Testis (tissue), 3 donors: ENCODE data around the gene PAX1. TPM values are rescaled to one million over a fixed set of nuclear protein-coding genes. Genes with fewer than 3 reads are reported as not detected.
A peak's percentile ranks its signal among the peaks of the same experiment; 100 is the strongest.

Experiments
- DNase-seq: peaks from one replicate; pipeline ENCODE4 v3.0.0-alpha.2; 2019
- H3K27ac ChIP-seq, 2 donors: fragments of 200-600 bp; sonication (generic); one replicate each; pipeline ENCODE4 v1.5.1; 2019
- H3K27me3 ChIP-seq: fragments of 200-600 bp; sonication (generic); one replicate; pipeline ENCODE4 v1.5.1; 2019
- H3K36me3 ChIP-seq: fragments of 200-600 bp; sonication (generic); one replicate; pipeline ENCODE4 v1.5.1; 2017; ENCODE audit warnings: low read depth; ENCODE audit errors: missing control alignments
- H3K4me1 ChIP-seq: fragments of 200-600 bp; sonication (generic); one replicate; pipeline ENCODE4 v1.5.1; 2019
- H3K4me3 ChIP-seq, 2 donors: fragments of 200-600 bp; sonication (generic); one replicate each; pipeline ENCODE4 v1.5.1; 2017 to 2019
- H3K9me3 ChIP-seq: fragments of 200-600 bp; sonication (generic); one replicate; pipeline ENCODE4 v1.5.1; 2017
- CTCF ChIP-seq, 3 experiments: fragments of 450-650 bp in 2 of 3; fragments of 200-600 bp in 1 of 3; sonication (generic) in 1 of 3; IDR thresholded peaks; one replicate each; pipeline ENCODE4 v1.5.1; 2016 to 2019; ENCODE audit warnings: antibody characterized with exemption in 3 of 3, mild to moderate bottlenecking in 2 of 3, moderate library complexity in 1 of 3
- POLR2A ChIP-seq: fragments of 450-650 bp; IDR thresholded peaks from one replicate; pipeline ENCODE4 v1.6.1; 2017; ENCODE audit warnings: antibody characterized with exemption, mild to moderate bottlenecking, moderate library complexity
- WGBS, 2 donors: methylation state at CpG; one replicate each; pipeline ENCODE4 v1.1.5; 2018; 5-methylcytosine and 5-hydroxymethylcytosine counted together
- intact Hi-C: fragments of 100-400 bp; cut with DNase I; formaldehyde crosslinking; loops from one replicate; pipeline ENCODE4 v1.15.1; 2023; ENCODE audit warnings: low total_unique reads
- polyA plus RNA-seq: library from polyadenylated mRNA; stranded (reverse); fragments of 350-450 nt; fragmentation: Illumina TruSeq; extraction: RNeasy Lipid Tissue Mini Kit (QIAGEN cat#74804); gene quantifications from one replicate; pipeline ENCODE4 v1.2.3, GENCODE V29; 2014; ENCODE audit warnings: low read depth, low replicate concordance; ENCODE audit not compliant: insufficient read depth
- total RNA-seq, 2 donors: library from RNA; depleted of rRNA; stranded (reverse); fragments of >200 nt; gene quantifications; one replicate each; pipeline ENCODE4 v1.2.3, GENCODE V29; 2016

Gene PAX1
- total and polyA plus RNA-seq, 3 donors from 2014 or later: 0.07 TPM; not detected in 2

DNA sequence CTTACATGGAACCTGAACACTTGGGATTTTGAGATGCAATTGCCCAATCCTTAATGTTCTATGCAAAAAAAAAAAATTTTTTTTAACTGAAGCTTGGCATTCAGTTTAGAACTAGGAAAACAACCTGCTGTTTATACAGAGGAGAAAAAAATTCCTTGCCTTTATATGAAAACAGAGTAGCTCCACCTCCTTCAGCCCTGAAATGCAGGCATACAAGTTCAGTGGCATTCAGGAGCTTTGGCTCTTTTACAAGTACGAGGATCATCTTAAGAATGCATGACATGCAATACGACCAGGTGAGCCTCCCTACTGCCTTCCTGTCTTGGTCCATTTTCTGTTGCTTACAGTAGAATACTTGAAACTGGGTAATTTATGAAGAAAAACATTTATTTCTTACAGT lies 20.4 kb downstream of the PAX1 start:
- no peaks in the 10 kb centered on the region for H3K9me3 ChIP-seq
- no peak overlapping the region for H3K4me3 ChIP-seq
- H3K36me3 ChIP-seq: no peaks in the 10 kb centered on the region
- no peaks in the 10 kb centered on the region for H3K4me1 ChIP-seq
- intact Hi-C loops: no loop called here
- no peak for DNase-seq
- no peaks in the 10 kb centered on the region for H3K27me3 ChIP-seq
- TF ChIP-seq POLR2A (no peak), CTCF (IDR thresholded peaks at IDR 0.05) (no peak)
- 51 to 60% methylated on average over 2 of the region's 2 CpGs for WGBS, 2 donors
- H3K27ac ChIP-seq: no peak overlapping the region

- Histone ChIP-seq H3K9me3 (no peaks in the 10 kb centered on the region), H3K36me3 (no peaks in the 10 kb centered on the region), H3K4me1 (no peaks in the 10 kb centered on the region), H3K27me3 (no peaks in the 10 kb centered on the region), H3K27ac (no peak overlapping the region), H3K4me3 (peak overlapping the region; percentile 34 to 42)
- intact Hi-C loops: no loop called here
- TF ChIP-seq POLR2A: no peak
- TF ChIP-seq CTCF (IDR thresholded peaks at IDR 0.05): no peak
- WGBS, 2 donors: 80% methylated on average over 15 of the region's 15 CpGs
- no peak for DNase-seq
These were observed 23.9 kb downstream of the PAX1 start for GRCh38 chr20:21729316-21729715.

GRCh38 chr20:21739161-21739560 lies 33.7 kb downstream of the PAX1 start:
- Histone ChIP-seq H3K4me1 (no peaks in the 10 kb centered on the region), H3K36me3 (no peaks in the 10 kb centered on the region), H3K27me3 (no peaks in the 10 kb centered on the region), H3K9me3 (no peaks in the 10 kb centered on the region), H3K27ac (no peak overlapping the region), H3K4me3 (no peak overlapping the region)
- no peak for DNase-seq
- WGBS, 2 donors: 82 to 90% methylated on average over 3 of the region's 3 CpGs
- TF ChIP-seq POLR2A (no peak), CTCF (IDR thresholded peaks at IDR 0.05) (no peak)
- intact Hi-C loops: no loop called here

DNA sequence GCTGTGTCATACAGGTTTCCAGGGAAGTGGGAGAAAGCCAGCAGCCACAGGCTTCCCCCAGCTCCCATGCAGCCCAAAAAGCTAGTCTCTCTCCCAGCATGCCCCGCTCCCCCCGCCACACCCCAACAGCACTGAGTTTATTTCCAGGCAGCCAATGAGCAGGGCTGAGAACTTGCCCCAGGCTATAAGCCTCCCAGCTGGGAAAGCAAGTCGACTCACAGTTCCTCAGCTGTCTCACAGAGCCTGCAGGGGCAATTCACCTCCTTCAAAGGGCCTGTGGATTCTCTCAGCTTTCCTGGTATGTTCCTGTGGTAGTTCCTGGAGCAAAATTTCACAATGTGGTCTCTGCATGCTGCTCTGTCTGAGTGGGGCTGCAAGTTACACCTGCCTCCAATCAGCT lies 34.2 kb downstream of the PAX1 start:
- Histone ChIP-seq H3K4me1 (no peaks in the 10 kb centered on the region), H3K27ac (no peak overlapping the region), H3K9me3 (no peaks in the 10 kb centered on the region), H3K36me3 (no peaks in the 10 kb centered on the region), H3K27me3 (no peaks in the 10 kb centered on the region), H3K4me3 (no peak overlapping the region)
- DNase-seq: no peak
- TF ChIP-seq CTCF (IDR thresholded peaks at IDR 0.05): no peak
- no peak for TF ChIP-seq POLR2A
- WGBS, 2 donors: 79 to 83% methylated on average over 3 of the region's 3 CpGs
- intact Hi-C loops: no loop called here

DNA sequence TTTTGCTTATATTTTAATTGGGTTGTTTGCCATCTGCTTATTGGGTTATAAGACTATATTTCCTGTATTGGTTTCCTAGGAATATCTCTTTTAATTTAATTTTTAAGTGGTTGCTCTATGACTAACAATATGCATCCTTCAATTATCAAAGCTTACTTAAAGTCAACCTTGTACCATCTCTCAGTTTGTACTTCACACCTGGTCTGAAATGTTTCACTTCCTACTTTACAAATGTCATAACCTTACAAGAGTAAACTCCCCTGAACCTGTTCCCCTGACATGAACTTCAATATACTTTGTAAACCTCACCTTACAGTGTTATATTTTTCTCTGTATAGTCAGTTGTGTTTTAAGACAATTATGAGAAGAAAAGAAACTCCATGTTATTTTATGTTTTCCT lies 35.8 kb downstream of the PAX1 start:
- no peaks in the 10 kb centered on the region for H3K36me3 ChIP-seq
- H3K4me1 ChIP-seq: no peaks in the 10 kb centered on the region
- H3K4me3 ChIP-seq: no peak overlapping the region
- no peak for TF ChIP-seq CTCF (IDR thresholded peaks at IDR 0.05)
- TF ChIP-seq POLR2A: no peak
- no peaks in the 10 kb centered on the region for H3K9me3 ChIP-seq
- no peaks in the 10 kb centered on the region for H3K27me3 ChIP-seq
- intact Hi-C loops: no loop called here
- DNase-seq: no peak
- no peak overlapping the region for H3K27ac ChIP-seq
